Sigmoid colon (tissue), 7 donors: ENCODE data around the gene XPO6. TPM values are rescaled to one million over a fixed set of nuclear protein-coding genes. Genes with fewer than 3 reads are reported as not detected.

Experiments
- DNase-seq: peaks from one replicate; pipeline ENCODE4 v3.0.0-alpha.2; 2019
- H3K27ac ChIP-seq, 4 donors: fragments of 200-600 bp; sonication (generic); one replicate each; pipeline ENCODE4 v1.5.1; 2016 to 2019; ENCODE audit warnings: mild to moderate bottlenecking in 1 of 4
- H3K27me3 ChIP-seq, 3 donors: fragments of 200-600 bp; sonication (generic); one replicate each; pipeline ENCODE4 v1.5.1; 2019; ENCODE audit warnings: mild to moderate bottlenecking in 1 of 3
- H3K36me3 ChIP-seq, 4 donors: fragments of 200-600 bp; sonication (generic); one replicate each; pipeline ENCODE4 v1.5.1; 2016 to 2019
- H3K4me1 ChIP-seq, 4 donors: fragments of 200-600 bp; sonication (generic); one replicate each; pipeline ENCODE4 v1.5.1; 2017 to 2019
- H3K4me3 ChIP-seq, 4 donors: fragments of 200-600 bp; sonication (generic); one replicate each; pipeline ENCODE4 v1.5.1; 2017 to 2019; ENCODE audit warnings: mild to moderate bottlenecking in 2 of 4, moderate library complexity in 1 of 4
- H3K9me3 ChIP-seq, 4 donors: fragments of 200-600 bp in 3 of 4; sonication (generic) in 3 of 4; one replicate each; pipeline versions ENCODE4 v1.5.1 to v1.6.1; 2013 to 2019
- EP300 ChIP-seq, 4 donors: sonication (generic); formaldehyde crosslinking; IDR thresholded peaks; one replicate each; pipeline ENCODE4 v1.6.1; 2017; ENCODE audit warnings: antibody characterized with exemption in 4 of 4
- POLR2A ChIP-seq, 2 donors: fragments of 450-650 bp; IDR thresholded peaks; one replicate each; pipeline ENCODE4 v1.6.1; 2016; ENCODE audit warnings: antibody characterized with exemption in 2 of 2, mild to moderate bottlenecking in 2 of 2, moderate library complexity in 2 of 2
- POLR2AphosphoS5 ChIP-seq, 4 donors: sonication (generic); formaldehyde crosslinking; IDR thresholded peaks; one replicate each; pipeline ENCODE4 v1.6.1; 2017; ENCODE audit warnings: antibody characterized with exemption in 4 of 4
- WGBS, 2 donors: extraction: QIAGEN DNeasy Blood & Tissue Kit; methylation state at CpG; one replicate each; pipeline ENCODE4 v1.1.7; 2013; 5-methylcytosine and 5-hydroxymethylcytosine counted together
- intact Hi-C: fragments of 100-400 bp; cut with DNase I; formaldehyde crosslinking; loops from one replicate; pipeline ENCODE4 v1.15.1; 2023
- polyA plus RNA-seq, 3 donors: library from polyadenylated mRNA; stranded (reverse); fragments of 200-250 nt; gene quantifications; one replicate each; pipeline ENCODE4 v1.2.3, GENCODE V29; 2013
- total RNA-seq, 4 donors: library from RNA; depleted of rRNA; stranded (reverse); fragments of >200 nt; gene quantifications; one replicate each; pipeline ENCODE4 v1.1.0, GENCODE V29; 2016
- TF ChIP-seq, protein P1 (sequence below), 4 experiments: fragments of 450-650 bp in 3 of 4; fragments of 200-600 bp in 1 of 4; IDR thresholded peaks; one replicate each; pipeline ENCODE4 v1.5.1; 2016 to 2019; ENCODE audit warnings: antibody characterized with exemption in 4 of 4, mild to moderate bottlenecking in 3 of 4, moderate library complexity in 2 of 4
- donor health status: healthy with polysubstance abuse.
- donor health status: Bipolar disorder and iron deficiency.
- donor health status: healthy.

The XPO6 gene
- total and polyA plus RNA-seq, 7 donors = 40.2 to 101 (median 48.9) TPM

DNA sequence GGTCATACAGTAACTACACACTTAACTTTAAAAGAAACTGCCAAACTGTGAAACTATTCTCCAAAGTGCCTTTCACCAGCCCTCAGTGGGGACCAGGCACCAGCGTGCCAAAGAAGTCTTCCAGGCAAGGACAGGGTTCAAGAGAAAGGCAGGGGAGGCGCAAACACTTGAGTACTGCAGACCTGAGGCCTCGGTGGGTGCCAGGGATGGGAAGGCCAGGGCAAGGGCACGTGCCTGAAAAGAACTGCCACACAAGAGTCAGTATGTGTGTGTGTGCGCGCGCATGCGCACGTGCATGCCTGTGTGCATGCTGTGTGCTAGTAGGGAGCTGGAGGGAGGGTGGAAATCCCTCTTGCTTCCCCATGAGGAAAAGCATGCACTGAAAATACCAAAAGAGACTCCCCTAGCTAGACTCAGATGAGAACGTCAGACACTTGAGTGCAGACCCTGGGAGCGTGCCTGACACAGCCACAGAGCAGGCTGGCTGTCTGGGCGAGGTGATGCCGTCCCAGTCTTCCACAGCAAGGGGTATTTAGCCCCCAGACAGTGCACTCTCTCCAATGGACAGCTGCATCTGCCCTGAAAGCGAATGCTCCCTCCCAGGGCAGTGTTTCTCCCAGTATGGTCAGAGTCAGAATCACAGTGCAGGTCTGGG is 108.1 kb downstream of the XPO6 start:
- DNase-seq = no peak
- Histone ChIP-seq H3K4me1 (no peaks in the 10 kb centered on the region), H3K4me3 (no peak overlapping the region), H3K9me3 (no peaks in the 10 kb centered on the region), H3K27me3 (no peaks in the 10 kb centered on the region), H3K27ac (no peak overlapping the region), H3K36me3 (peaks cover 56 to 99% (median 84%) of the 10 kb centered on the region in 4 donors)
- TF ChIP-seq POLR2A (IDR thresholded peaks at IDR 0.05) (no peak), POLR2AphosphoS5 (IDR thresholded peaks at IDR 0.05) (no peak), EP300 (IDR thresholded peaks at IDR 0.05) (no peak)
- TF ChIP-seq, protein P1, sequence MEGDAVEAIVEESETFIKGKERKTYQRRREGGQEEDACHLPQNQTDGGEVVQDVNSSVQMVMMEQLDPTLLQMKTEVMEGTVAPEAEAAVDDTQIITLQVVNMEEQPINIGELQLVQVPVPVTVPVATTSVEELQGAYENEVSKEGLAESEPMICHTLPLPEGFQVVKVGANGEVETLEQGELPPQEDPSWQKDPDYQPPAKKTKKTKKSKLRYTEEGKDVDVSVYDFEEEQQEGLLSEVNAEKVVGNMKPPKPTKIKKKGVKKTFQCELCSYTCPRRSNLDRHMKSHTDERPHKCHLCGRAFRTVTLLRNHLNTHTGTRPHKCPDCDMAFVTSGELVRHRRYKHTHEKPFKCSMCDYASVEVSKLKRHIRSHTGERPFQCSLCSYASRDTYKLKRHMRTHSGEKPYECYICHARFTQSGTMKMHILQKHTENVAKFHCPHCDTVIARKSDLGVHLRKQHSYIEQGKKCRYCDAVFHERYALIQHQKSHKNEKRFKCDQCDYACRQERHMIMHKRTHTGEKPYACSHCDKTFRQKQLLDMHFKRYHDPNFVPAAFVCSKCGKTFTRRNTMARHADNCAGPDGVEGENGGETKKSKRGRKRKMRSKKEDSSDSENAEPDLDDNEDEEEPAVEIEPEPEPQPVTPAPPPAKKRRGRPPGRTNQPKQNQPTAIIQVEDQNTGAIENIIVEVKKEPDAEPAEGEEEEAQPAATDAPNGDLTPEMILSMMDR (IDR thresholded peaks at IDR 0.05) = no peak
- intact Hi-C loops = no loop called here
- WGBS, 2 donors = 94 to 98% methylated on average over 14 of the region's 14 CpGs

DNA sequence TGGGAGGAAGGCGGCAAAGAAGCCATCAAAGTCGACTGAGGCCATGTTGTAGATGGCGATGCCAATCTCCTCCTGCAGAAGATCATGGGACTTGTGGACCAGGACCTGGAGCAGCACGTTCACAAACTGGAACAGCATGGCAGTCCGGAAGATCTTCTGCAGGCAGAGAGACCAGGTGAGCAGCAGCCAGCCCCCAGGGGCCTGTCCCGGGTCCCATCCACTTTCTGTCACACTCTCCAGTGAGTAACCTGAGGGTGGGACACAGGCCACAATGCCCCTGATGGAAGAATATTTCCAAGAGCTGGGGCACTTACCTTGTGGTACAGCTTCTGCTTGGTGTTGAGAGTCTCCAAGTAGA is 110.3 kb downstream of the XPO6 start:
- Histone ChIP-seq H3K4me1 (no peaks in the 10 kb centered on the region), H3K27me3 (no peaks in the 10 kb centered on the region), H3K4me3 (no peak overlapping the region), H3K9me3 (no peaks in the 10 kb centered on the region), H3K27ac (no peak overlapping the region), H3K36me3 (peaks cover 58 to 98% (median 77%) of the 10 kb centered on the region in 4 donors)
- DNase-seq = no peak
- TF ChIP-seq EP300 (IDR thresholded peaks at IDR 0.05) = no peak
- TF ChIP-seq, protein P1 (IDR thresholded peaks at IDR 0.05) = no peak
- TF ChIP-seq POLR2A (IDR thresholded peaks at IDR 0.05) = no peak
- TF ChIP-seq POLR2AphosphoS5 (IDR thresholded peaks at IDR 0.05) = no peak
- 96 to 97% methylated on average over 6 of the region's 6 CpGs for WGBS, 2 donors
- intact Hi-C loops = no loop called here

DNA sequence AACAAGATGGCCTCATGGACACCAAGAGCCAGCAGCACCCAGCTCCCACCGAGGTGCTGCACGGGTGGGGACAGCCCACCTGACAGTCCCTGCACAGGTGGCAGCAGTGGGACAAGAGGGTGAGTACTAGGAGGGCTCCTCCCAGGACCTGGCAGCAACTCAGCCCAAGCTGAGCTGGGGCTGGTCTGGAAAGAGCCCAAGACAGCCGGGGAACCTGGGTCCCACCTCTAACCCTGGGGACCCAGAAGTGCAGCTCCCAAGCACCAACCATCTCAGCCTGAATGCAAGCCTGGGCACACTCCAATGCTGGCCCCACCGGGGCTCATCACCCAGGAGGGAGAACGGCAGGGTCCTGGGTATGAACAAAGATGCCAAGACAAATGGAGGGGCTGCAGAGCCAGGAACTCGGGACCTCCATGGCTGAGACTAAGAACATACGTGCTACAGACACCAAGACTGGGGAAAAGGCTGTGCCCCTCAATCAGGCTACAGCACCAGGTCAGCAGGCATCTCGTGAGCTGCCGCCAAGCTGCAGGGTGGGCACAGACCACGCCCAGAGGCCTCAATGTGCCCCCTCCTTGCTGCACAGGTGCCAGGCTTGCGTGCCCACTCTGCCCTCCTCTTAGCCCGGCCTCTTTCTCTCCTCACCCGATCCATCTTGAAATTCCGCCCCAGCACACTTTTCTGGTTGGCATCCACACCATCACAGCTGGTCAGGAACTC is 110.8 kb downstream of the XPO6 start:
- H3K4me3 ChIP-seq = no peak overlapping the region

DNA sequence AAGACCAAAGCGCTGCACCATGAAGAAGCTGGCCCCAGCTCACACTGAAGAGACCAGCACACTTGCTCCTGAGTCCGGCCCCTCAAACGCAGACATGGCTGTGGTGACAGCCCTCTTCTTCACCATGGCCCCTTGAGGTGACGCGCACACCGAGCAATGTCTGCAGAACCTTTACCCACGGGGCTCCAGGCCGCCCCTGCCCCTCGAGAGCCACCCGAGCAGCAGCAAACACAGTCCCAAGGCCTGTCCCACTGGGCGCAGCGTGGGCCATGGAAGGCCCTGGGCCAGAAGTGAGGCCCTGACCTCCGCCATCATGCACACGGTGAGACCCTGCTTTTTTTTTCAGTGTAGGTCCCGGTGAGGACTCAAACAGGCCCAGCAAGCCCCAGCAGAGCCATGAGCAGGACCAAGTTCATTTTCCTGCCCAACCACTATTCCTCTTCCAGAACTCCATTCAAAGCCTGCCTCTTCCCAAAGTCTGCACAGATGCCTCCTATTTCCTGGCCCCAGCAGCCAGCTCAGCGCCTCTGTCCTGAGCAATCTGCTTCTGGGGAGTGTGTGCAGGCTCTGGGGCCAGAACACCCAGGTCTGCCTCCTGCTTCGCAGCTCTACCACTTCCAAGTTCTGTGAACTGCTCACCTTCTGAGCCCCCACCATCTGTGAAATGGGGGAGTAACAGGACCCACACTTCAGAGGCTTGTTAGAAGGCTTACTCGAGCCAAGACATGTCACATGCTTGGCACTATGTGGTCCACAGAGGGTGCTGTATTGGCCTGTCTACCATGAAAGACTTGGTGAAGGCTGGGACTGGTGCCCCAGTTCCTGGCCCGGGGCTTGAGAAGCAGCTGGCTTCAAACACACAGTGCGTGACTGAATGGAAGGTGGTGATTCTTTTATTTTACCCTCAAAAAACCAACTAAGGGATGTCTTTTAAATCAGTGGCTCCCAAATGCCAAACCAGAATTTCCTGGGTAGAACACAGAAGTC is 112.5 kb downstream of the XPO6 start:
- 95% methylated on average over 20 of the region's 20 CpGs for WGBS, 2 donors
- no peak overlapping the region for H3K4me3 ChIP-seq
- H3K27me3 ChIP-seq = no peaks in the 10 kb centered on the region
- H3K4me1 ChIP-seq = no peaks in the 10 kb centered on the region
- no peak overlapping the region for H3K27ac ChIP-seq
- TF ChIP-seq EP300 (IDR thresholded peaks at IDR 0.05) = no peak
- TF ChIP-seq POLR2A (IDR thresholded peaks at IDR 0.05) = no peak
- TF ChIP-seq, protein P1 (IDR thresholded peaks at IDR 0.05) = no peak
- TF ChIP-seq POLR2AphosphoS5 (IDR thresholded peaks at IDR 0.05) = no peak
- no peak for DNase-seq
- no peaks in the 10 kb centered on the region for H3K9me3 ChIP-seq
- intact Hi-C loops = no loop called here
- peaks cover 44 to 75% (median 56%) of the 10 kb centered on the region in 4 donors for H3K36me3 ChIP-seq

More for the DNA sequence above, 110.8 kb downstream of the XPO6 start:
- Histone ChIP-seq H3K27me3 (no peaks in the 10 kb centered on the region), H3K4me1 (no peaks in the 10 kb centered on the region), H3K27ac (no peak overlapping the region), H3K9me3 (no peaks in the 10 kb centered on the region), H3K36me3 (peaks cover 53 to 93% (median 72%) of the 10 kb centered on the region in 4 donors)
- DNase-seq = no peak
- no peak for TF ChIP-seq POLR2AphosphoS5 (IDR thresholded peaks at IDR 0.05)
- 96 to 97% methylated on average over 14 of the region's 14 CpGs for WGBS, 2 donors
- intact Hi-C loops = no loop called here
